Stimulated activated naive CD8-positive, alpha-beta T cell treated with anti-CD3 and anti-CD28 coated beads, Interleukin-15, Interleukin-2, amounts not matched to agents 100 U/mL and 50 U/mL, for 24 hours (primary cell): ENCODE data around the gene CTNND2.
"Not testable (repeated sequence)": the region's sequence is repeated elsewhere in the genome, so short reads cannot be mapped to it uniquely, and the experiment has no call there.

Experiments used
- ATAC-seq: fragments of 150-1000 bp; cut with Tn5 transposase; one replicate; pipeline ENCODE4 v1.10.0; 2021
- DNase-seq: peaks from one replicate; pipeline ENCODE4 v3.0.0; 2021

Gene CTNND2

DNA sequence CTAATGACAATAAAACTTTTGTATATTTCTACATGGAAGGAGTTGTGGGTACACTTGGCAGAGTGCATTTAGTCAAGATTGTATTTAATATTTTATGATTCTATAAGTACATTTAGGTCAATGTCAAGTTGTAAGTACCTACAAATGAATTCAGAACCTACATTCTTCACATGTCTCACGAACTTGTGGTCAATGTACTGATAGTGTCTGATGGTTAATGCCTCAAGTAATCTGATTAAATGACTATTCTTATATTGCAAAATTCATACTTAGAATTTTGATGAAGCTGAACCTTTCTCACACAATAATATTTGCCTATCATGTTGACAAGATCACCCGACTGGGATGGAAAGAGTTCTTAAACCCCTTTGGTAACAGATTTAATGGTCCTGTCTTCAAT lies 444.5 kb downstream of the CTNND2 start:
- ATAC-seq (no peak), DNase-seq (no peak)

DNA sequence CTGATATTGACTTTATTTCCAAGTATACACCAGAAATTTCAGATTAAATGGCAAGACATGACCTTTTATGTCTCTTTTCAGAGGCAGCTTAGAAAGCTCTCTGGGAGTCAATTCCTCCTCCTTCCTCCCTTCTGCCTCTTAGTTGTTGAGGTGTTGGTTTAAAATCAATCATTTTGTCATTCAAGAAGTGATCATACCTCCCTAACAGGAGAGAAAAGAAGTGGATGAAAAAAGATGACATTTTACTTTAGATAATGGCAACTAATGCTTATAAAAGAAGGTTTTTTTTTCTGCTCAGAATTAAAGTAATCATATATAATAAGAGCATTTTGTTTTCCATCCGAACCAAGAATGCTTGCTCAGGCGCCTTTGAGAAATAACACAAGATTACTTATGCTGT lies 448.7 kb downstream of the CTNND2 start:
- DNase-seq = no peak
- no peak for ATAC-seq

DNA sequence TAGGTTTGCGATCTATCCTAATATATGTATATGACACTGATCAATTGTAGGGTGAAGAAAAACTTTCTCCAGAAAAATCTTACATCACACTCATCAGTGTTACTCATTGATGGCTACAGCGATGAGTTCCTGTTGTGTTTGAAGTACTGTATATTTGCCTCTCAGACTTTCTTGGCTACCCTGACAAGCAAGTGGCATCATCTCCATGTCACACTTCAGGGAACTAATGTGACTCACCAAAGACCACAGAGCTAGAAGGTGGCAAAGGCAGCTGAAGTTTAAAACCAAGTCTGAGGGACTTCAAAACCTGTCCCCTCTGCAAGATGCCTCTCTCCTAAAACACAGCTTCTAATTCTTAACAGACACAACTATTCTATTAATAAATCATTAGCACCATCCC lies 451.4 kb downstream of the CTNND2 start:
- no peak for ATAC-seq
- DNase-seq = no peak

DNA sequence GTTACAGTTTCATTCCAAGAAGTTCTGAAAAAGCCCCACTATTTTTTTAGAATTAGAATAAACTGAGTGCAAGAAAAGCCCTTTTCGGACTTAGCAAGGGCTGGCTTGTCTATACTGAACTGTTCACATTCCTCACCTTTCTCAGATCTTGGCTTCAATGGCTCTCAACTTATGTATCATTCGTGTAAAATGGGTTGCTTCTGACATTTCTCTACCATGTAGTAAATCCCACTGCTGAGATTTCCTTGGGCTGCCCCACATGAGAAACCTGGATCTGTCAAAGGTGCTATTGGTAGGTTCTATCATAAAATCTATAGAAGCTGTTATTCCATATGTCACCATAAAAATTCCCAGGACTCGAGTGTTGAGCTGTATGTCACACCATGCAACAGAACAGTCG lies 454.3 kb downstream of the CTNND2 start:
- ATAC-seq (no peak), DNase-seq (no peak)

DNA sequence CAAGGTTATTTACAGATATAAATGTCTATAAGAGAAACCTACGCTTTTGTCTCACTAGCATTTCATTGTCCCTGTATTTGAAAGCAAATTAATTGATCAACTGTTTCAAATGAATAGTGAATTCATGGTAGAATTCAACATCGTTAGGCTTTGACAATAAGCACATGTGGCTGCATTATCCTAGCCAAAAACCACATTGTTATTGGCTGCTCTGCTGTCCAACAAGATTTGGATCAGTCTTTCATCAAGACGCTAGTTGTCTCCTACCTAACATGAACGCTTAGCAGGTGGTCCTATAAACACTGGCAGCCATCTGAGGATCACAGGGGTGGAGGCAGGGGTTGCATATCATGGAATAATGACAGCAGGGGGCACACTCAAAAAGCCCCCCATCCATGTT lies 455.0 kb downstream of the CTNND2 start:
- ATAC-seq (no peak), DNase-seq (no peak)

DNA sequence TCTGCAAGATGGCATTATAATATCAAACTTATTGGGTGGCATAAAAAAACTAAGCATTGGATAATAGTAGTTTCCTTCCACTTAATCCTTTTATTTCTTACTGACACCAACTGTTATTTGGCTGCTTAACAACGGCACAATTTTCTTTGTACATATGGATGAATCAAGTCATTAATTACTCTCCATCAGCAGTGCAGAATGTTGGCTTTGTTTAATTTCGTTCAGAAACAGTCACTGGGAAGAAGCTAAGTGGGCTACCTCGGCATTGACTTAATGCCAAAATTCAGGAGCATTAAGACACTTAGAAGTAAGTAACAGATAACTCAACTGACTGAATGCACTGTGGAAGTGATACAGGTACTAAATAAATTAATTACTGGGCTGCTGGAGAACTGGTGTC lies 460.4 kb downstream of the CTNND2 start:
- DNase-seq = no peak
- no peak for ATAC-seq

DNA sequence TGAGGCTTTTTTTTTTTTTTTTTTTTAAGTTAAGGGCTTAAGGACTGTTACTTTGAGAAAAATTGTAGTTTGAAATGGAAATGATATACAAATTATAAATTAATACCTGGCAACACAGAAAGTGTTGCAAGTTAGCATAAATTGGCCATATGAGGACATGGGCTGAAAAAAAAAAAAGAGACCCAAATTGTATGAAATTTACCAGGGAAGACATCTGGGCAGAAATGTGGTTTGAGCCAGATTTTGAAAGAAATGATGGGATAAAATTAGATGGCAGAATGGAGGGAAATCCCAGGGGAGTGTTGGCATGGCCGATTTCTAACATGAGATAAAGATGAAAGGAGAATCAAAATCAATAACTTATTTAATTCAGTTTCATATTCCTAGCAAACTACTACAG lies 472.1 kb downstream of the CTNND2 start:
- DNase-seq = no peak
- no peak for ATAC-seq

DNA sequence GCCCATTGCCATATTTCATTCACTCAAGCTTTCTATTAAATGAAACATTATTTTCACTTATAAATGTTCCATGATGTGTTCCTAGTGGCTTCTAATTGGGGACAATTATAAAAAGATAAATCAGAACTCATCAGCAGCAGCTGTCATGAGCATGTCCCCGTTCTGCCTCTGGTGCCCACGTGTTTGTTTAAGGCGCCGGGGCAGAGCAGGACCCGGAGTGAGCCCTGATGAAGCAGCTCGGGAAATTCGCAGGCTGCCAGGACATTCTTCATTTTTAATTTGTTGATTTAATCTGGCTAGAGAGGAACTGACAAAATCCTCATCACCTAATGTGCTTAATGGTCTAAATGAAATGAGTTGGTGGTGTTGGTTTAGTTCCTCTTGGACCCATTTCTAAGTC lies 475.0 kb downstream of the CTNND2 start:
- ATAC-seq = no peak
- no peak for DNase-seq

DNA sequence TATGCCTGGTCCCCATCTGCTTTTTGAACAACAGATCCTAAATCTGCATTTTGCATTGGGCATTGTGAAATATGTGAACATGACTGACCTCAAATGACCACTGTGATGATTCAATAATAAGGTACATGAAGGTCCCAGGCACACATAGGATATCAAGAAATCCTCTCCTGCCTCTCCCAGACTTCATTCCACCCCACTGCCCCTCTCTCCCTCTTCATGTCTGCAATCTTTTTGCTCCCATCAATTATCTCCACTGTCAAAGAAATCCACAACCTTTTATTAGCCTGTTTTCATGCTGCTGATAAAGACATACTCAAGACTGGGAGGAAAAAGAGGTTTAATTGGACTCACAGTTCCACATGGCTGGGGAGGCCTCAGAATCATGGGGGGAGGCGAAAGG lies 476.7 kb downstream of the CTNND2 start:
- ATAC-seq (no peak), DNase-seq (no peak)

DNA sequence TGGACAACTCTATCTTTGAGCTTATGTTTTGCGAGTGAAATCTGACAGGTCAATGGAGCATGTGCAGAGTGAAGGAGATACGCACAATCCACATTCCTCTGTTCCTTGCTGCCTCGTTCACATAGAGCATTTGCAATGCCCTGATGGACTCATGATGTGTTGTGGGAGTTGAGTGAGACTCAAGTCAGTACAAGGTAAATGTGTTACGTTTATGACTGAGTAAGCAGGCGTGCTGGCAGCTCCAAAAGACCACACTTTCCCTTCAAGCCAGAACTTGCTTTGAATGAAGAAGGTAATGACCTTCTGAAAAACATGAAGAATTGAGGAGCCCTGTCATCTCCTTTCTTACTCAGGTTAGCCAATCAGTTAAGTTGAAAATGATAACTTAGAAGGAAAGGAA lies 477.8 kb downstream of the CTNND2 start:
- no peak for ATAC-seq
- no peak for DNase-seq

DNA sequence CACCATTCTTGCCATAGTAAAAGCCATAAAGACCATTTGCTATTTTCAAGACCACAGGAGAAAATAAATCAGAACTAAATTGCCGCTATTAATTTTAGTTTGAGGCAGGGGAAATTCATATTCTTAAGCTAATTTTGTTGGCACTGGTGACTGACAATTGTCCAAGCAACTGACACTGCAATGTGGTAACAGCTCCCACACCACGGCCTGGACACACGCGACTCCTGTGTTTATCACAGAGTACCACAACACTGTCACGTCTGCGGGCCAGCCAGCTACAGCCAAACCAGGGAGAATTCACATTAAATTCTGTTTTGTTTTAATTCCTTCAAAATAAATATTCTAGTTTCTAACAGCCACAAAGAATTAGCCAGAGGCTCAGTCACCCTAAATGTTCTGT lies 481.9 kb downstream of the CTNND2 start:
- ATAC-seq (no peak), DNase-seq (no peak)

DNA sequence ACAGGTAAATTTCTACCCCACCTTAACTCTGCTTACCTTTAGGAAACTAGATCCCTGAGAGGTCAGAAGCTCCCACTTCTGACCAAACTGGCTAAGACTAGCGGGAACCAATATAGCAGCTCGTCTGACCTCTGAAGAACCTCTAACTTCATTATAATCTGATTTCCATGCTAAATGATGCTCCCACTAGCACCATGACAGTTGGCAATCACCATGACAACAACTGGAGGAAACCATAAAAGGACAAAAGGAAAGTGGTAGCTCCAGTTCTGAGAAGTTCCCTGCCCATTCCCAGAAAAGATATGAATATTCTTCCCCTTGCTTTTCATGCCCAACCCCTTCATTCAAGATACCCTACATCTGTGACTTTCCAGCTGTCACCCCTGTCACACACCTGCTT lies 483.3 kb downstream of the CTNND2 start:
- ATAC-seq = no peak
- no peak for DNase-seq

DNA sequence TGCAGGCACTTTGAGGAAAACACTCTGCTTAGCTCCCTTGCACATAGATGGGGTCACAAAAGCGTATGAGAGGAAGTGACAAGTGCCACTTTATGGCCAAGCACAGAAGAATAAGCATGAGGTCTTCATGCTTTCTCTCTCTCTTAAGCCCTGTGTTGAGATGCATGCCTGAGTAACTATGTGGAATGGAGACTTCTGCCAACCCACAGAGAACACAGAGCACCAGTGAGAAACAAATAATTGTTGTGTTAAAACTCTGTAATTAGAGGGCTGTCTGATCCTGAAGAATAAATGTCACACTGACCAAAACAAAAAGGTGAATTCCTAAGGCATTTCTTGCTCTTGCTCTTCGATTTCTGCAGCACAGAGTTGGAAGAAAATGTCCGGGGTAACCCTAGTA lies 488.5 kb downstream of the CTNND2 start:
- DNase-seq (no peak), ATAC-seq (no peak)

DNA sequence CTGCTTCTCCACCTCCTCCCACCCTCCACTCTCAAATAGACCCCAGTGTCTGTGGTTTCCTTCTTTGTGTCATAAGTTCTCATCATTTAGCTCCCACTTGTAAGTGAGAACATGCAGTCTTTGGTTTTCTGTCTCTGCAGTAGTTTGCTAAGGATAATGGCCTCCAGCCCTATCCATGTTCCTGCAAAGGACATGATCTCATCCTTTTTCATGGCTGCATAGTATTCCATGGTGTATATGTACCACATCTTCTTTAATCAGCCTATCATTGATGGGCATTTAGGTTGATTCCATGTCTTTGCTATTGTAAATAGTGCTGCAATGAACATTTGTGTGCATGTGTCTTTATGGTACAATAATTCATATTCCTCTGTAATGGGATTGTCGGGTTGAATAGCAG lies 489.5 kb downstream of the CTNND2 start:
- not testable (repeated sequence) for DNase-seq, ATAC-seq

DNA sequence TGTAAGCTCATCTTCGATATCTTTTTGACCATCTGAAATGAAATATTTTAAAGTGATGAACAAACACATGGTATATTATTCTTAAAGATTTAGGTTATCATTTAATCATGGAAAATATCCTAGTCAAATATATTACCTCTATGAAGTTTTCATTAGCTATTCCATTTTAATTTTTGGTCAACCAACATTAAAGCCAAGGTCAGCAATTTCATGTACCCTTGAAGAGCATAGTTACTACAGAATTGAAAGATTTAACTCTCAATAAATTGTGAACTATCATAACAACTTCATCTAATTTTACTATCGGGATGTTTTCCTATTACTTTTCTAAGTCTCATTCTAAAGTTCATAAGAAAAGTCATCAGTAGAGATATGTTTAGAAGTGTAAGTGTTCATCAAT lies 492.6 kb downstream of the CTNND2 start:
- ATAC-seq = no peak
- DNase-seq = no peak

DNA sequence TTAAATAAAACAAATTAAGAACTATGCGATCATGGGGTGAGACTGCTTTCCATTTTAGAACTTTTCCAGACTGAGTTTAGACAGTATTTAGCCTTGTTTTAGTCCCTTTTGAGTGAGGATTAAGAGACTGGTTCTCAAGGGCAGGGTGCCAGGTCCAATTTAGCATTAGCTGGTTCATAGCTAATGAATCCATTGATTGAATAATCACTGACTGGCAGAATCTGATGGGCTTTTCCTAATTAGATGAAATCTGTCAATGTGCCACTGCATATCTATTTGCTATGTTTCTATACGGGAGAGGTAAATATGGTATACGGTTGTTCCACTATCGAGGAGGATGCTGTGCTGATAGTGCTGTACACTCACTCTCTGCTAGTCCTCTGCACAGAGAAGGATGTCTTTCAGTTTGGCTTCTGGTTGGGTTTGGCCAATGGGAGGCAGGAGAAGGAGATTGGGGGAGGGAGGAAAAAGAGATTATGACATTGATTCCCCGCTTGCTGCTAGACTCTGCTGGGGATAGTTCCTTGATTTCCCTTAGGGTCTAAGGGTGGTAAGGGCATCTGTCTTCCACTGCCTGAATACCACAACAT lies 496.6 kb downstream of the CTNND2 start:
- DNase-seq (no peak), ATAC-seq (no peak)

DNA sequence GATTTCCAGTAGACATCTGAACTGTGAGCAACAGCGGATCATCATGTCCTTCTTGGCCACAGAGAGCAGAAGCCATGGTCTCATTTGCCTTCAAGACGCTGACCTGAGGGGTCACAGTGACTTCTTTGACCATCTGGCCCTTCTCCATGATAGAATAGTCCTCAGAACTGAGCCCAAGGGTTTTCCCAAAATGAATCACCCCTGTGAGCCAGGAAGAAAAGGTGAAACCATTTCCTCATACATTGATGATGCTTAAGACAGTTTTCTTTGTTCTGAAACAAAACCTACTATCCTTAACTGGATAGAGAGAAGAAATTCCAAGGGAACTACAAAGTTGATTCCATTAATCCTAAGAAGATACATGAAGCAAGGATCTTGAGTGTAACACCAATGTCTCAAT lies 503.9 kb downstream of the CTNND2 start:
- DNase-seq (no peak), ATAC-seq (no peak)

DNA sequence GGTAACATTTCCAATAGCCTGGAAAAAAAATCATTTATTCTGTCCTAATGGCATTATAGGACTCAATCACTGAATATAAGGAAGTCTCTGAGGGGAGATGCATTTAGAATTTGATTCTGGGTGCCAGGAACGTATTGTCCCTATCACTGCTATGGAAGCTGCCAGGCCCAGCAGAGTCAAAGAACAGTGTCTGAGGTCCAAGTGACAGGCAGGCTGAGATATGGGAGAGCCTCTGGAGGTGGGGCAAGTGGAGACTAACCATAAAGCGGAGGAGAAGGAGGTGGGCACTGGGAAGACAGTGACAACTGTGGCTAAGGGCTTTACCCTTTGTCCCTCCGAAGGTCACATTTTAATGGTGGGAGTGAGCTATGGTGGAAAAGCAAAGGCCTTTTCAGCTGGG lies 505.5 kb downstream of the CTNND2 start:
- no peak for DNase-seq
- no peak for ATAC-seq

DNA sequence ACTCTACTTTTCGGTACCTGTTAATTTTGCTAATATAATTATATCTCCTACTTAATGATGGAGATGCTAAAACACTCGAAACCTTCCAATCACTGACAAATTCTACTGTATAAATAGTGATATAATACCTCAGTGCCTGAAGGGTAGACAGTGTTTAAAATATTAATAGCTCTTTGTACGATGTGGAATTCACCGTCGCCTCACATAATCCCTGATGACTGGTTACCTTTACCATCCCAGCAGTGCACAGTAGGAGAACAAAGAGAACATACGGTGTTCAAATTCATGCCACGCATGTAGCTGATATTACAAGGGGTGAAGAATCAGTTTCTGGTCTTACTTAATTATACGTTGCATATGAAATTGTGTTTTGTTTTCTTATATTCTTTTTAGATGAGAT lies 506.7 kb downstream of the CTNND2 start:
- DNase-seq = no peak
- ATAC-seq = no peak

DNA sequence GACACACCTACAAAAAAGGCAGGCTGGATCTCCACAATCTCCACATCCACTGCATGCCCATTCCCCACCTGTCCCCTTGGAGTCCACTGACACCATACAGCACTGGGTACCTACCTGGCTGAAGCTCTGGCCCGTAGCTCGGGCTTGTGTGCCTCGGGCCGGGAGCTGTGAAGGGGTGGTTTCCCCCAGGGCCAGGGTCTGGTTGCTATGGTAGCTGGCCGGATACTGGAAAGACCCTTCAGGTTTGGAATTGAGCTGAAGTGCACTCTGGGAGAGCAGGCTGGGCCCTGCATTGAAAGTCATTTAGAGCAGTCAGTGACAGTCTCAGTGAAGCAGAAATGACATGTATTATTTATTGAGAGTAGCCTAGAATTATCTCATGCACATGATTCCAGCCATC lies 507.3 kb downstream of the CTNND2 start:
- DNase-seq (no peak), ATAC-seq (no peak)

DNA sequence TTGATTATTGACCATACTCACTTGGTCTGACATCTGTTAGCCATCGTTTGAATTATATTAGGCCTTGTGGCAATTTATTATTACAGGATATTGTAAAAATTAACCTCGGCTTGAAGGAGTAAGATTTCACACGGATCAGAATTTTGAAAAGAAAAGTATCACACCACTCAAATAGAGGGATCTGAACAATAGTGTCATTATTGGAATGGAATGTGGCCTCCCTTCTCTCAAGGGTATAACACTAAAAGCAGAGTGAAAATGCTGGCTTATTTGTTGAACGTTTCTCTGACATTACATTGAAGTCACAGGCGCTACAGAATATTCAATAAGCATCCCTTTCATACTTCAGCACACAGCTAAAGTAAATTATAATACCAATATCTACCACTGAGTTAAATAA lies 509.3 kb downstream of the CTNND2 start:
- no peak for ATAC-seq

DNA sequence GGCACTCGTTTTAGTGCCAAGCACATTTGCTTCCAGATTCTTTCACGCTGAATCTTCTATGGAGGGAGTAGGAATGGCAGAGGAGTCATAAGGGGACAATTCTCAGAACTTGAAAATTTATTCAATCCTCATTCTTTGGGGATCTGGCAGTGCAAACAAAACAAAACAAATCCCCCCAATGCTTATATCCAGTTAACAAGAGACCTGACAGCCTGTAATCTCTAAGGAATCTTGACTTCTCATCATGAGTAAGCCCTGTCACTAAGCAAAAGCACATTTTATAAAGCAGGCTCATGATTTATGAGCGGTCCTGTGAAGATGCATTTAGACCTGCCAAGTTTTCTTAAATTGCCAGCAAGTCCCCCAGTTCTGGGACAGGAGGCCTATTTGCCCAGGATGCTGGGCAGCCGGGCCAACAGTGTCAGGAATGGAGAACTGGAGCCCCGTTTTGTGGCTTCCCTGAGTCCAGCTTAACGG lies 513.9 kb downstream of the CTNND2 start:
- no peak for DNase-seq
- ATAC-seq = no peak

More for the DNA sequence above, 509.3 kb downstream of the CTNND2 start:
- DNase-seq = no peak

DNA sequence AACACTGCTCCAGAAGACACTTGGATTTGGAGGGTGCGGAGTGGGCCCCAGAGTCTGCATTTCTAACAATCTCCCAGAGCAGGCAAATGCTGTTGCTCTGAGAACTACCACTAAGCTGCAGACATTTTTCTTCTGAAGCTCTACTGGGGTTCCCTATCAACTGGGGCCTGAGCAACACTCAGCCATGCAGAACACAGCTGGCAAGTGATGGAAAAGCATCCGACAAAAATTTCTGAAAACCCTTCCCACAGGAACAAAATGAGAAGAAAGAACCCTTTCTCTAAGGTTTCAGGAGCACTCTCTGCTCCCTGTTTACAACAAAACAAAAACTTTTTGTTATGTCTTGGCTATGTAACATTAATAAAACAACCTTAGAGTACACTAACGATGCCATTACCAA lies 516.9 kb downstream of the CTNND2 start:
- DNase-seq (no peak), ATAC-seq (no peak)

DNA sequence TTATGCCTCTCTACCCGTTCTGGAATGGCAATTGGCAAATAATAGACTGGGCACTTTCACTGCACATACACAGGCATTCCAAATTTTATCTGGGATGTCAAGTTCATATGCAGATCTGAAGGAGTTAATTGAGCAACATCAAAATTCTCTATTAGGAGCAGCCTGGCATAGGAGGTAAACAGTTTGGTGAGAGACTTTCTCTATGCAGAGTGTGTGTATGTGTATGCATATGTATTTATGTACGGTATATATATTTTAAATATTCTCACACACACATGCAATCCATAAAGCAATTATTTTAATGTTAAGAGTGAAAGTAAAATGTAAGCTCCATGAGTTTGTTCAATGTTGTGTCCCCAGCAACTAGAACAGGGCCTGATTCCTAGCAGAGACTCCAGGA lies 517.8 kb downstream of the CTNND2 start:
- ATAC-seq = no peak

DNA sequence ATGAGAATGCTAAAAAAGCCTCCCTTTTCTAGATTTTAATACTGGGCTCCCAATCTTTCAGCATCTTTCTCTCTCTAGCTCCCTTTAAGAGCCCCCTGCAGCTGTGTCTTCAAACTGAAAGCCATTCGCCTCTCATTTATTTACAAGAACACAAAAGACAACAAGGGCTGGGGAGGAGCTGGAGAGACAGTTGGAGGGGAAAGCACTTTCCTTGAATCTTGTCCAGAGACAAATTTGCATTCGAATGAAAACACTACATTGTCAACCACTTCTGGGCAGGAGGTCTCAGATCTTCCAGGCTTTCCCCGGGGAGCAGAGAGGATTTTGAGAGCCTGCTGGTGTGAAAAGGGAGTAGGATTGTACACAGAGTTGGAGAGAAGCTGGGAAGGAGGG lies 518.3 kb downstream of the CTNND2 start:
- no peak for ATAC-seq

More for the DNA sequence above, 517.8 kb downstream of the CTNND2 start:
- no peak for DNase-seq

More for the DNA sequence above, 518.3 kb downstream of the CTNND2 start:
- DNase-seq = no peak
